Uterine smooth muscle cell (primary cell): ENCODE data around the gene SPINDOC. TPM values are rescaled to one million over a fixed set of nuclear protein-coding genes. Genes with fewer than 3 reads are reported as not detected.

Source experiments
- total RNA-seq: library from RNA; depleted of rRNA; stranded (reverse); fragments of >200 nt; gene quantifications from 2 replicates; pipeline ENCODE4 v1.2.3, GENCODE V29; 2014

SPINDOC gene
- 15.4 and 17.6 TPM in 2 replicates for total RNA-seq

GRCh38 chr11:63813035-63813562 is at the start of gene SPINDOC:
TSS of gene SPINDOC (plus strand) at chr11:63813456. CDS start at chr11:63813687, 231 bp downstream.

GRCh38 chr11:63768237-63769041 is 44.8 kb upstream of the SPINDOC start, which contains the start of gene ZFTA:
TSS of gene ZFTA (minus strand) at chr11:63768775. CDS start at chr11:63768622, 153 bp downstream.

GRCh38 chr11:63838678-63839507 is 25.6 kb downstream of the SPINDOC start, which contains the start of gene MARK2:
TSS of gene MARK2 (plus strand) at chr11:63839110. CDS start at chr11:63839507, 397 bp downstream.

Other genes with a start within 250 kb of the SPINDOC start
- gene PLAAT3, start 199.0 kb upstream of the SPINDOC start, total RNA-seq: 4.2 and 10.4 TPM in 2 replicates
- gene ATL3, start 142.1 kb upstream of the SPINDOC start, total RNA-seq: 112 and 115 TPM in 2 replicates
- 51.1 and 69.6 TPM in 2 replicates for gene RTN3, start 132.0 kb upstream of the SPINDOC start, total RNA-seq
- 17.5 and 18.5 TPM in 2 replicates for gene ZFTA, start 44.7 kb upstream of the SPINDOC start, total RNA-seq
- 7.2 and 8.2 TPM in 2 replicates for gene MARK2, start 25.7 kb downstream of the SPINDOC start, total RNA-seq
- gene RCOR2, start 103.7 kb downstream of the SPINDOC start, total RNA-seq: 2.0 TPM in 2 replicates
- gene NAA40, start 125.5 kb downstream of the SPINDOC start, total RNA-seq: 7.3 and 8.7 TPM in 2 replicates
- gene COX8A, start 161.2 kb downstream of the SPINDOC start, total RNA-seq: 307 and 311 TPM in 2 replicates
- gene OTUB1, start 173.0 kb downstream of the SPINDOC start, total RNA-seq: 37.5 and 54.6 TPM in 2 replicates
- gene FLRT1, start 222.5 kb downstream of the SPINDOC start, total RNA-seq: 0.12 TPM in 1 of 2 replicates, not detected in the other